A549 (cell line): Measurements from ENCODE around the gene CA12. TPM values are rescaled to one million over a fixed set of nuclear protein-coding genes. Genes with fewer than 3 reads are reported as not detected.
A peak's percentile ranks its signal among the peaks of the same experiment; 100 is the strongest.

Source experiments
- ATAC-seq, 2 experiments: fragments of 200-7000 bp in 1 of 2; fragments of >200 bp in 1 of 2; cut with Nextera tagmentation in 1 of 2; cut with Tn5 transposase in 1 of 2; 3 replicates each; pipeline versions ENCODE4 v1.8.0 to v1.9.1; 2018 to 2020; ENCODE audit warnings: mild to moderate bottlenecking in 1 of 2, moderate library complexity in 1 of 2
- CTCF ChIA-PET: fragments of 300-600 bp; sonication (Branson Sonifier 250); formaldehyde crosslinking; extraction: SDS; loops from one replicate; lab custom pipeline; 2021; ENCODE audit warnings: antibody characterized with exemption, inconsistent platforms; lab: Yijun Ruan, JAX
- POLR2A ChIA-PET: fragments of 350-600 bp; formaldehyde crosslinking; extraction: SDS; loops from one replicate; lab custom pipeline; 2021; ENCODE audit warnings: antibody characterized with exemption, inconsistent platforms; lab: Yijun Ruan, JAX
- DNase-seq, 2 experiments: peaks; one replicate each; pipeline versions ENCODE4 v3.0.0 to v3.0.0-alpha.2; 2011 to 2016; ENCODE audit warnings: low read depth in 1 of 2, low spot score in 1 of 2
- FAIRE-seq: peaks from 2 replicates; lab custom pipeline; 2011; peaks lifted over from hg19 to GRCh38; lab: Jason Lieb, UNC
- H3K27ac ChIP-seq, 2 experiments: fragments of >200 bp; sonication (Bioruptor Twin); formaldehyde crosslinking; 3 replicates each; pipeline ENCODE4 v1.5.1; 2016 to 2017
- H3K4me1 ChIP-seq: fragments of >200 bp; sonication (Bioruptor Twin); formaldehyde crosslinking; 3 replicates; pipeline ENCODE4 v1.6.1; 2016
- H3K4me2 ChIP-seq: fragments of >200 bp; sonication (Bioruptor Twin); formaldehyde crosslinking; 3 replicates; pipeline ENCODE4 v1.6.1; 2016
- H3K4me3 ChIP-seq: fragments of >200 bp; sonication (Bioruptor Twin); formaldehyde crosslinking; 3 replicates; pipeline ENCODE4 v1.5.1; 2016
- H3K9me3 ChIP-seq: fragments of >200 bp; sonication (Bioruptor Twin); formaldehyde crosslinking; 3 replicates; pipeline ENCODE4 v1.6.1; 2016
- CEBPB ChIP-seq, 2 experiments: fragments of >200 bp in 1 of 2; sonication (Bioruptor Twin) in 1 of 2; formaldehyde crosslinking in 1 of 2; IDR thresholded peaks; 2 replicates each; pipeline ENCODE4 v1.6.1; 2012 to 2016
- EHF ChIP-seq: fragments of 250-450 bp; sonication (Bioruptor Pico); IDR thresholded peaks from 2 replicates; pipeline ENCODE4 v1.5.0; 2020; ENCODE audit warnings: mild to moderate bottlenecking
- EHMT2 ChIP-seq: fragments of 200-600 bp; sonication (generic); IDR thresholded peaks from 2 replicates; pipeline ENCODE4 v1.6.1; 2016; ENCODE audit warnings: antibody characterized with exemption, low read depth, mild to moderate bottlenecking, moderate library complexity
- FOSL2 ChIP-seq, 2 experiments: fragments of 450-650 bp in 1 of 2; fragments of >200 bp in 1 of 2; sonication (Bioruptor Twin) in 1 of 2; formaldehyde crosslinking; IDR thresholded peaks; 2 replicates each; pipeline versions ENCODE4 v1.5.0 to v1.6.1; 2016 to 2020; ENCODE audit warnings: mild to moderate bottlenecking in 1 of 2, moderate library complexity in 1 of 2
- GATA3 ChIP-seq: IDR thresholded peaks from 2 replicates; pipeline ENCODE4 v1.6.1; 2012; ENCODE audit warnings: borderline replicate concordance
- HDAC2 ChIP-seq: fragments of 200-600 bp; sonication (generic); IDR thresholded peaks from 2 replicates; pipeline ENCODE4 v1.6.1; 2016
- HOXB13 ChIP-seq: fragments of 250-450 bp; sonication (Bioruptor Pico); IDR thresholded peaks from 2 replicates; pipeline ENCODE4 v1.5.0; 2020; ENCODE audit warnings: low read depth, mild to moderate bottlenecking, moderate library complexity
- JUN ChIP-seq, 2 experiments: fragments of >200 bp; sonication (Bioruptor Twin); formaldehyde crosslinking; IDR thresholded peaks; 2 replicates in 1 of 2; 3 replicates in 1 of 2; pipeline ENCODE4 v1.6.1; 2016 to 2017
- MYC ChIP-seq: IDR thresholded peaks from 2 replicates; pipeline ENCODE4 v1.6.1; 2012; ENCODE audit warnings: mild to moderate bottlenecking, inconsistent platforms, low read length, improper control_type of control experiment, borderline replicate concordance
- NPAS2 ChIP-seq: fragments of 250-450 bp; sonication (Bioruptor Pico); IDR thresholded peaks from 2 replicates; pipeline ENCODE4 v1.8.0; 2022; ENCODE audit warnings: mild to moderate bottlenecking, moderate library complexity, borderline replicate concordance
- NR3C1 ChIP-seq: fragments of >200 bp; sonication (Bioruptor Twin); formaldehyde crosslinking; IDR thresholded peaks from 3 replicates; pipeline ENCODE4 v1.6.1; 2017
- PHF8 ChIP-seq: fragments of 200-600 bp; sonication (generic); IDR thresholded peaks from 2 replicates; pipeline ENCODE4 v1.6.1; 2016; ENCODE audit warnings: low read depth, mild to moderate bottlenecking, antibody characterized with exemption, moderate library complexity, borderline replicate concordance
- POLR2A ChIP-seq: IDR thresholded peaks from 2 replicates; pipeline ENCODE4 v1.6.1; 2012; ENCODE audit warnings: mild to moderate bottlenecking, low read length
- POLR2AphosphoS2 ChIP-seq: conservative IDR thresholded peaks from 2 replicates; pipeline ENCODE4 v1.6.1; 2012; ENCODE audit warnings: low read length, improper control_type of control experiment, inconsistent platforms
- RARB ChIP-seq: fragments of 250-450 bp; sonication (Bioruptor Pico); IDR thresholded peaks from 2 replicates; pipeline ENCODE4 v1.8.0; 2021; ENCODE audit warnings: mild to moderate bottlenecking, moderate library complexity
- TP53 ChIP-seq: fragments of 250-450 bp; sonication (Bioruptor Pico); IDR thresholded peaks from 2 replicates; pipeline ENCODE4 v1.5.0; 2021; ENCODE audit warnings: mild to moderate bottlenecking, moderate library complexity
- ZC3H11A ChIP-seq: fragments of 450-650 bp; IDR thresholded peaks from 2 replicates; pipeline ENCODE4 v1.6.1; 2014; ENCODE audit warnings: antibody characterized with exemption, mild to moderate bottlenecking
- ZFP36 ChIP-seq: fragments of 450-650 bp; IDR thresholded peaks from 2 replicates; pipeline ENCODE4 v1.6.1; 2014; ENCODE audit warnings: borderline replicate concordance; ENCODE audit not compliant: partially characterized antibody
- WGBS: methylation state at CpG from one replicate; pipeline ENCODE4 v1.1.6; 2017; ENCODE audit errors: missing lambda C conversion rate; 5-methylcytosine and 5-hydroxymethylcytosine counted together
- polyA plus RNA-seq, 4 experiments: library from polyadenylated mRNA; depleted of rRNA in 3 of 4; stranded (reverse); fragments of >200 nt; fragmentation: RNase III in 1 of 4; extraction: RNeasy Plus Mini Kit Qiagen cat#74134 plus additional on column Dnase treatment in 1 of 4; gene quantifications; 2 replicates in 3 of 4; 3 replicates in 1 of 4; pipeline ENCODE4 v1.2.3, GENCODE V29; 2011 to 2017
- TF ChIP-seq, protein P1 (sequence below): fragments of >200 bp; sonication (Bioruptor Twin); formaldehyde crosslinking; IDR thresholded peaks from 3 replicates; pipeline ENCODE4 v1.6.1; 2016
- TF ChIP-seq, protein P2 (sequence below): IDR thresholded peaks from 2 replicates; pipeline ENCODE4 v1.6.1; 2012; ENCODE audit warnings: low read depth, borderline replicate concordance
- TF ChIP-seq, protein P3 (sequence below): fragments of 250-450 bp; sonication (Bioruptor Pico); IDR thresholded peaks from 2 replicates; pipeline ENCODE4 v1.5.0; 2020; ENCODE audit warnings: low read depth, mild to moderate bottlenecking, moderate library complexity
- TF ChIP-seq, protein P4 (sequence below): IDR thresholded peaks from 2 replicates; pipeline ENCODE4 v1.6.1; 2012

Gene CA12
- polyA plus RNA-seq, 2 of the 4 experiments (the other 2 are of a cell fraction) = 129 to 323 TPM

DNA sequence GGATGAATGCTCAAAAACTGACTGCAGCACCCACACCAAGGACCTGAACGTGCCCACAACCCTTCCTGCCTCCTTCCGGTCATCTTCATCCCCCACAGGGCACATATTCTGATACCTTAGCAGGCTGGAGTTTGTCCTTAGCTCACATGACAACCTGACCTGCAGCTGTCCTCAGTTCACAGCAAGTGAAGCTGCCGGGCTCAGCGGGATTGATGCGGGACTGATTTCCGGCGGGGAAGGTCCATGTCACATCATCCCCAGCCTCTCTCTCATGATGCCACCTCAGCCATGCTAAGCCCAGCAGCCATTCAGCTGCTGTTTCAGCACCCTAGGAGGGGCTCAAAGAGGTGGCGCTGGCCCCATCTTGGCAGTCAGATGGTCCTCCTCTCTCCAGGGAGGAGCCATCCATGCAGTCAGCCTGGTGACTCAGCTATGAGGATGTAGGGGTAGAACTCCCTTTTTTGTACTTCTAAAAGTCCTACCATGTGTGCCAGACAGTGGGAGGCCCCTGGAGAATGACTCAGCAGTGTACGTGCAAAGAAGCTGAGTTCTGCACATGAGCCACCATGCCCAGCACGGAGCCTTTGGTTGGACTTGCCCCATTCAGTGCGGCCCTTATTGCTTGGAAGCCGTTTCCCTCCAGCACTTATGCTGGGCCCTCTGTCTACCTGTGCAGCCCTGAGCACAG, 9.5 kb downstream of the CA12 start (continued):
- TF ChIP-seq, protein P1, sequence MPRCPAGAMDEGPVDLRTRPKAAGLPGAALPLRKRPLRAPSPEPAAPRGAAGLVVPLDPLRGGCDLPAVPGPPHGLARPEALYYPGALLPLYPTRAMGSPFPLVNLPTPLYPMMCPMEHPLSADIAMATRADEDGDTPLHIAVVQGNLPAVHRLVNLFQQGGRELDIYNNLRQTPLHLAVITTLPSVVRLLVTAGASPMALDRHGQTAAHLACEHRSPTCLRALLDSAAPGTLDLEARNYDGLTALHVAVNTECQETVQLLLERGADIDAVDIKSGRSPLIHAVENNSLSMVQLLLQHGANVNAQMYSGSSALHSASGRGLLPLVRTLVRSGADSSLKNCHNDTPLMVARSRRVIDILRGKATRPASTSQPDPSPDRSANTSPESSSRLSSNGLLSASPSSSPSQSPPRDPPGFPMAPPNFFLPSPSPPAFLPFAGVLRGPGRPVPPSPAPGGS = 0 out of 3 replicates have a peak, but pooled peaks have one; percentile 34
- TF ChIP-seq, protein P2, sequence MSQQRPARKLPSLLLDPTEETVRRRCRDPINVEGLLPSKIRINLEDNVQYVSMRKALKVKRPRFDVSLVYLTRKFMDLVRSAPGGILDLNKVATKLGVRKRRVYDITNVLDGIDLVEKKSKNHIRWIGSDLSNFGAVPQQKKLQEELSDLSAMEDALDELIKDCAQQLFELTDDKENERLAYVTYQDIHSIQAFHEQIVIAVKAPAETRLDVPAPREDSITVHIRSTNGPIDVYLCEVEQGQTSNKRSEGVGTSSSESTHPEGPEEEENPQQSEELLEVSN = peak; percentile 71
- TF ChIP-seq POLR2A (peak; percentile 9; the same call in 1 of the 2 replicates), HOXB13 (peak; percentile 75)

DNA sequence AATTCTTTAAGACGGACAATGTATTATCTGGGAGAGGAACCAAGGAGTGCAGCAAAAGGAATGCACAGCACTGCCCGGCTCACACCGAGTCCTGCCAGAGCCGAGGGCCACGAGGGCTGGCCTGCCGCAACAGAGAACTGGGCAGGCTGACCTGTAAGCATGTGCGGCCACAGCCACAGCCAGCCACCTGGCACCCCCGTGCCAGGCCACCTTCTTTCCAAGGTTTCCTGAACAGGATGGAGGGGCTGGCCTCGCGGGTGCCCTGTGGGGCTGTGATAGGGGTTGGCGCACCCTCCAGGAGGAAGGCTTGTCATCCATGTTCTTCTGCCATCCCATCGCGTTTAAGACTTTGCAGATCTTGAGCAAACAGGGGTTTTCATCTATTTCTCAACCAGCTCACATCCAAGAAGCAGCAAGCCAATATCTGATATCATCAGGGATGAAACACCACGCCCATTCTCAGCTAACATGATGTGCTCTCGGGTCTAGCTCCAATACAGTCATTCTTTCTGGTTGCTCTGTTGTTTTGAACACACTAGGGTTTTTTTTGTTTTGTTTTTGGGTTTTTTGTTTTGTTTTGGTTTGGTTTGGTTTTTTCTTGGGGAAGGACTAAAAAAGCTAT, 10.2 kb downstream of the CA12 start:
- peak overlapping the region; percentile 78 for H3K4me2 ChIP-seq
- peak overlapping the region; percentile 88 to 93 for H3K27ac ChIP-seq
- TF ChIP-seq, protein P3, sequence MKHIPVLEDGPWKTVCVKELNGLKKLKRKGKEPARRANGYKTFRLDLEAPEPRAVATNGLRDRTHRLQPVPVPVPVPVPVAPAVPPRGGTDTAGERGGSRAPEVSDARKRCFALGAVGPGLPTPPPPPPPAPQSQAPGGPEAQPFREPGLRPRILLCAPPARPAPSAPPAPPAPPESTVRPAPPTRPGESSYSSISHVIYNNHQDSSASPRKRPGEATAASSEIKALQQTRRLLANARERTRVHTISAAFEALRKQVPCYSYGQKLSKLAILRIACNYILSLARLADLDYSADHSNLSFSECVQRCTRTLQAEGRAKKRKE = peak; percentile 50; the same call in 1 of the 2 replicates
- TF ChIP-seq GATA3 = no peak
- TF ChIP-seq MYC = no peak
- no peak for TF ChIP-seq EHMT2
- no peak for TF ChIP-seq POLR2A
- no peak for TF ChIP-seq FOSL2 (IDR thresholded peaks at IDR 0.05)
- TF ChIP-seq FOSL2 (CRISPR knock-in tag; IDR thresholded peaks at IDR 0.05) = peak; percentile 50
- TF ChIP-seq ZFP36 = no peak
- peak; percentile 45; the same call in 1 of the 2 replicates for TF ChIP-seq EHF (CRISPR knock-in tag)
- no peak for TF ChIP-seq POLR2AphosphoS2
- TF ChIP-seq, protein P4, sequence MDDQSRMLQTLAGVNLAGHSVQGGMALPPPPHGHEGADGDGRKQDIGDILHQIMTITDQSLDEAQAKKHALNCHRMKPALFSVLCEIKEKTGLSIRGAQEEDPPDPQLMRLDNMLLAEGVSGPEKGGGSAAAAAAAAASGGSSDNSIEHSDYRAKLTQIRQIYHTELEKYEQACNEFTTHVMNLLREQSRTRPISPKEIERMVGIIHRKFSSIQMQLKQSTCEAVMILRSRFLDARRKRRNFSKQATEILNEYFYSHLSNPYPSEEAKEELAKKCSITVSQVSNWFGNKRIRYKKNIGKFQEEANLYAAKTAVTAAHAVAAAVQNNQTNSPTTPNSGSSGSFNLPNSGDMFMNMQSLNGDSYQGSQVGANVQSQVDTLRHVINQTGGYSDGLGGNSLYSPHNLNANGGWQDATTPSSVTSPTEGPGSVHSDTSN = no peak
- TF ChIP-seq ZC3H11A = no peak
- TF ChIP-seq RARB (CRISPR knock-in tag) = no peak; the same call in 1 of the 2 replicates
- TF ChIP-seq HOXB13 = 0 out of 2 replicates have a peak, but pooled peaks have one; percentile 18
- TF ChIP-seq CEBPB (IDR thresholded peaks at IDR 0.05) = peak in 1 of 2 experiments; percentile 50; a peak in 1 of 4 replicates
- peak; percentile 57; the same call in 1 of the 2 replicates for TF ChIP-seq TP53 (CRISPR knock-in tag)
- FAIRE-seq (no peak), ATAC-seq (peak; percentile 23 to 31; a peak in 4 of 6 replicates), DNase-seq (peak in 1 of 2 experiments; percentile 70)
- H3K4me1 ChIP-seq = peaks cover 100% of the 10 kb centered on the region
- WGBS = 74% methylated on average over 15 of the region's 15 CpGs
- H3K9me3 ChIP-seq = no peaks in the 10 kb centered on the region
- ChIA-PET CTCF (interaction anchor here (0.6 to 2.3 kb wide), 10 partner anchors 8 to 228 kb away, joined by 3 to 16 read pairs (median 4); partner anchors contain the start of gene CA12), POLR2A (interaction anchor here (0.7 to 2.5 kb wide), 6 partner anchors 10 to 229 kb away, joined by 3 to 28 read pairs (median 4); partner anchors contain the start of genes APH1B, CA12 and USP3)
- peak overlapping the region; percentile 22 for H3K4me3 ChIP-seq

DNA sequence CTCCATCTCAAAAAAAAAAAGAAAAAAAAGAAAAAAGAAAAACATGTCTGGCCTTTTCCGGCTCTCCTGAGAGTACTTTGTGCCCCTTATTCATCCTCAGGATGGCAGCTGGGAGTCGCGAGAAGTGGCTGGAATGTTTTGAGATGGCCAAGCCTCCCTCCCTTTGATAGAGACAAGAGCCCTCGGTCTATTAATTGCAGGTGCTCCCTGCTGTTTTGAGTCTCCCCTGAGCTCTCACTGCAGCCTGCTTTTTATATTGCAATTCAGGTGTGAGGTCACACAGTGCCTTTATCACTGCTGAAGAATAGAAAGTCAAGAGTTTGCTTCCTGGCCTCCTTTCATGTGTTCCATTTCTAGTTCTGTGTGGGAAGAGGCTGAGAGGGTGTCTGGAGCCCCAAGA, 10.9 kb downstream of the CA12 start:
- H3K4me2 ChIP-seq = peak overlapping the region; percentile 78
- CTCF ChIA-PET = interaction anchor here (0.6 to 1.6 kb wide), 2 partner anchors 8 to 19 kb away, joined by 3 to 5 read pairs; no protein-coding TSS in a partner anchor
- FAIRE-seq (no peak), DNase-seq (no peak), ATAC-seq (no peak)
- 90% methylated on average over 4 of the region's 4 CpGs for WGBS
- H3K4me3 ChIP-seq = no peak overlapping the region
- peaks cover 100% of the 10 kb centered on the region for H3K4me1 ChIP-seq
- peak overlapping the region; percentile 88 to 93 for H3K27ac ChIP-seq
- POLR2A ChIA-PET = interaction anchor here (2.5 kb wide), 1 partner anchor 10 kb away, joined by 28 read pairs; the partner anchor contains the start of gene CA12
- no peak for TF ChIP-seq NPAS2
- TF ChIP-seq NR3C1 = no peak
- no peak for TF ChIP-seq PHF8
- TF ChIP-seq HDAC2 = no peak
- TF ChIP-seq JUN (IDR thresholded peaks at IDR 0.05) = no peak
- no peak for TF ChIP-seq GATA3
- no peak for TF ChIP-seq POLR2AphosphoS2
- no peaks in the 10 kb centered on the region for H3K9me3 ChIP-seq
